HG02759 (cell line): ENCODE measurements around the gene SLC7A6OS.

Experiments
- ATAC-seq: cut with Tn5 transposase; IDR thresholded peaks from one replicate; pipeline ENCODE4 v1.9.1; 2021; ENCODE audit warnings: mild to moderate bottlenecking, moderate library complexity; ENCODE audit not compliant: unreplicated experiment

The SLC7A6OS gene

GRCh38 chr16:68345351-68345810, 34.6 kb upstream of the SLC7A6OS start:
- ATAC-seq: no peak

GRCh38 chr16:68344252-68344651, 33.5 kb upstream of the SLC7A6OS start:
- no peak for ATAC-seq

GRCh38 chr16:68343137-68343536, 32.4 kb upstream of the SLC7A6OS start:
- ATAC-seq: no peak

GRCh38 chr16:68342620-68343019, 31.9 kb upstream of the SLC7A6OS start:
- no peak for ATAC-seq

- ATAC-seq: no peak
Observed at GRCh38 chr16:68339214-68339613, 28.5 kb upstream of the SLC7A6OS start.

- ATAC-seq: no peak
Observed at GRCh38 chr16:68338326-68339119, 27.8 kb upstream of the SLC7A6OS start.

- no peak for ATAC-seq
Observed at GRCh38 chr16:68335175-68335574, 24.4 kb upstream of the SLC7A6OS start.

- ATAC-seq: no peak
Observed at GRCh38 chr16:68332411-68333121, 21.8 kb upstream of the SLC7A6OS start.

- ATAC-seq: no peak
Observed at GRCh38 chr16:68331879-68332410, 21.2 kb upstream of the SLC7A6OS start.

GRCh38 chr16:68328860-68329390, 18.2 kb upstream of the SLC7A6OS start:
- ATAC-seq: no peak

- ATAC-seq: peak; percentile 81
Observed at GRCh38 chr16:68328151-68328859, 17.6 kb upstream of the SLC7A6OS start.

GRCh38 chr16:68324780-68325357, 14.1 kb upstream of the SLC7A6OS start:
- no peak for ATAC-seq

GRCh38 chr16:68324336-68324735, 13.6 kb upstream of the SLC7A6OS start:
- ATAC-seq: no peak

GRCh38 chr16:68319185-68319908, 8.6 kb upstream of the SLC7A6OS start:
- no peak for ATAC-seq

- ATAC-seq: no peak
Observed at GRCh38 chr16:68313116-68313515, 2.4 kb upstream of the SLC7A6OS start.

- ATAC-seq: peak; percentile 23
Observed at GRCh38 chr16:68310437-68310773, 341 bp downstream of the SLC7A6OS start.

- no peak for ATAC-seq
Observed at GRCh38 chr16:68309799-68310198, 947 bp downstream of the SLC7A6OS start.

GRCh38 chr16:68306633-68307032, 4.1 kb downstream of the SLC7A6OS start:
- ATAC-seq: no peak

GRCh38 chr16:68300734-68301459, 9.8 kb downstream of the SLC7A6OS start:
- no peak for ATAC-seq
